ENCODE data around the gene EDEM1.

DNA sequence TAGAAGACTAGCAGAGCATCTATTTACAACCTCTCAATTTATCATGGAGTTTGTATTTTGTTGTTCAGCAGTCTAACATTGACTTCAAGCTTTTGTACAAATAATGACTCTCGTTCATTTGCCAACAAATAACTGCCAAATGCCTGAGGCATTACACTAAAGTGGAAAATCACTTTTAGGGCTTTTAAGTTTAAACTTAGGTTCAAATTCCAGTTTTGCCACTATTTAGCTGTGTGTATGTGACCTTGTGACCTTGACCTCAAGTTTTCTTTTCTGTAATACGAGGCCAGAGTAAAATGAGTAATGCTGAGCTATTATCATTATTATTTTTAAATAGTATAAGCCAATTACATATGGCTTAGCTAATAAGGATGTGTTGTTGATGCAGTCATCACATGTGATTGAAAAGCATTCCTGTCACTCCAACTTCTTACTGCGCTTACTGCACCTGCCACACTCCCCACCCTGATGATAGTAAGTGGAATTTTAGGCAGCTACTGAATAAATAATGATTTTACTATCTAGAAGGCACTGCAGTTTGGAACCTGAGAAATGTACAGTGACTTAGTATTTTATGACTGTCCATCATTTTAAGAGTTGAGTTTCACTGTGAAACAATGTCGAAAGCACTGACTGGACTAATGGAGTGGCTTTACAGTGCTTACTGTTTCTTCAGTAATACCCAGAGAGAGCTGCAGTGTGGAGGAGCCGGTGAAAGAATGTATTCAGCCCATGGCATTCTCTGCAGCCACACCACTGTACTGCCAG lies 49.1 kb upstream of the EDEM1 start:
- TF ChIP-seq, protein P1, sequence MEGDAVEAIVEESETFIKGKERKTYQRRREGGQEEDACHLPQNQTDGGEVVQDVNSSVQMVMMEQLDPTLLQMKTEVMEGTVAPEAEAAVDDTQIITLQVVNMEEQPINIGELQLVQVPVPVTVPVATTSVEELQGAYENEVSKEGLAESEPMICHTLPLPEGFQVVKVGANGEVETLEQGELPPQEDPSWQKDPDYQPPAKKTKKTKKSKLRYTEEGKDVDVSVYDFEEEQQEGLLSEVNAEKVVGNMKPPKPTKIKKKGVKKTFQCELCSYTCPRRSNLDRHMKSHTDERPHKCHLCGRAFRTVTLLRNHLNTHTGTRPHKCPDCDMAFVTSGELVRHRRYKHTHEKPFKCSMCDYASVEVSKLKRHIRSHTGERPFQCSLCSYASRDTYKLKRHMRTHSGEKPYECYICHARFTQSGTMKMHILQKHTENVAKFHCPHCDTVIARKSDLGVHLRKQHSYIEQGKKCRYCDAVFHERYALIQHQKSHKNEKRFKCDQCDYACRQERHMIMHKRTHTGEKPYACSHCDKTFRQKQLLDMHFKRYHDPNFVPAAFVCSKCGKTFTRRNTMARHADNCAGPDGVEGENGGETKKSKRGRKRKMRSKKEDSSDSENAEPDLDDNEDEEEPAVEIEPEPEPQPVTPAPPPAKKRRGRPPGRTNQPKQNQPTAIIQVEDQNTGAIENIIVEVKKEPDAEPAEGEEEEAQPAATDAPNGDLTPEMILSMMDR (IDR thresholded peaks at IDR 0.05), result no peak
- no peak for TF ChIP-seq EZH2 (IDR thresholded peaks at IDR 0.05; ENCODE audit: borderline replicate concordance, insufficient read depth, low read depth, low read length, poor library complexity, severe bottlenecking)

Measured in B cell (primary cell).